HG02884 (cell line): ENCODE results near the gene HTR2A.
A peak's percentile ranks its signal among the peaks of the same experiment; 100 is the strongest.
"Not testable (repeated sequence)": the region's sequence is repeated elsewhere in the genome, so short reads cannot be mapped to it uniquely, and the experiment has no call there.

Experiments
- ATAC-seq: cut with Tn5 transposase; IDR thresholded peaks from one replicate; pipeline ENCODE4 v1.9.1; 2021; ENCODE audit warnings: mild to moderate bottlenecking, moderate library complexity; ENCODE audit not compliant: unreplicated experiment

HTR2A gene

GRCh38 chr13:46816371-46816770 is 80.5 kb downstream of the HTR2A start:
- no peak for ATAC-seq

- no peak for ATAC-seq
Observed at GRCh38 chr13:46812301-46812797, 84.5 kb downstream of the HTR2A start.

GRCh38 chr13:46810440-46810839 is 86.4 kb downstream of the HTR2A start:
- ATAC-seq, result no peak

- ATAC-seq, result not testable (repeated sequence)
Observed at GRCh38 chr13:46804921-46805320, 91.9 kb downstream of the HTR2A start.

DNA sequence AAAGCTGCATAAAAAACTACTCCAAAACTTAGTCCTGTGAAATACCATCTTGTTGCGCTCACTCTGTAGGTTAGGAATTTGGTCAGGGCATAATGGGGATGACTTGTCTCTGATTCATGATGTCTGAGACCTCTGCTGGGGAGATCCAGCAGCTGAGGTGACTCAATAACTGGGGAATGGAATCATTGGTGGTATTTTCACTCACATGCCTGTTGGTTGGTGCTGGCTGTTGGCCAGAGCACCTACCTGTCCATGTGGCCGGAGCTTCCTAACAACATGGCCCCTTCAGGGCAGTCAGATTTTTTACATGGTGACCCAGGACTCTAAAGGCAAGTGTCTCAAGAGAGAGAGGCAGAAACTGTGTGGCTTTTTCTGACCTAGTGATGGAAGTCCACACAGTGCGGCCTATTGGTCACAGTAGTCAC is 92.5 kb downstream of the HTR2A start:
- no peak for ATAC-seq

DNA sequence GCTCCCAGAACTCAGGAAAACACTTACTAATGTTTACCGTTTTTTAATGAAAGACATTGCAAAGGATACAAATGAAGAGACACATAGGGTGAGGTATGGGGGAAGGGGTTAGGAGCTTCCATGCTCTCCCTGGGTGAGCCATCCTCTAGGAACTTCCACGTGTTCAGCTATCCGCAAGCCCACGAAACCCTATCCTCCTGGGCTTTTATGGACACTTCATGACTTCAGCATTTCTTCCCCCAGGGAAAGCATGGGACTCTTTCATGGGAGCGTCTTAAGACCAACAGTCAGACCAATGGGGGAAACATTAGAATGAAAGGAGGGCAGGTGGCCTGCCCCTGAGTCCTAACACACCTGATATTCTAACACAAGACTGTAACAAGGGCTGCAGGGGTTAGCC is 93.3 kb downstream of the HTR2A start:
- no peak for ATAC-seq

GRCh38 chr13:46801858-46802257 is 95.0 kb downstream of the HTR2A start:
- ATAC-seq, result no peak

GRCh38 chr13:46799139-46799538 is 97.7 kb downstream of the HTR2A start:
- ATAC-seq, result no peak

DNA sequence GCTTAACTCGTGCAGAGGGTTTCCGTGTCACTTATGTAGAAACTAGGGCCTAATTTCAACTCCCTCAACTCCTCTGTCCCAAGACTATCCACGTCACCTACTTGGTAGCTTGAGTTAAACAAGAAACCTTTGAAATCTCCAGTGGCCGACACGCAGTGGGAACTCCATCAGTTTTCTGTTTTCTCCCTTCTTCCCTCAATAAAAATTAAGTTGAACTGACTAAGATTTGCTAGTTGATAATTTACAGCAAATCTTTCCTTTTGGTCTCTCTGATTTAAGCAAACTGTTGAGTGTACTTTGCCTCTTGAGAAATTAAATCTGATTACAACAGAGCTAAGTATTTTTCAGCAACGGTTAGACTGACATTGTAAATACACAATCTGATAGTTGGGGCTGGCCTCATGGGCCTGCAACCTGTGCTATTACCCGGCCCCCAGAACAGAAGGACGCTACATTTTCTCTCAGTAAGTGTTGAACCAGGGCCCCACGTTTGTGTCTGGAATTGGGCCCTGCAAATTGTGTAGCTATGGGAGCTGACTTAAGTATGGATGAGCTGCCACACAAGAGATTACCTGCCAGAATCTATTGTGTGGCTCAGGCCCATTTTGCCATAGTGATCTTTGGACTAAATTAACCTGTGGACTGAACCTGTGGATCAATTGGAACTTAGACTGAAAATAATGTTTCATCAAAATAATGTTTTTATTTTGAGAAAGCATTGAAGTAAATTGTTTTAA is 99.2 kb downstream of the HTR2A start:
- no peak for ATAC-seq

DNA sequence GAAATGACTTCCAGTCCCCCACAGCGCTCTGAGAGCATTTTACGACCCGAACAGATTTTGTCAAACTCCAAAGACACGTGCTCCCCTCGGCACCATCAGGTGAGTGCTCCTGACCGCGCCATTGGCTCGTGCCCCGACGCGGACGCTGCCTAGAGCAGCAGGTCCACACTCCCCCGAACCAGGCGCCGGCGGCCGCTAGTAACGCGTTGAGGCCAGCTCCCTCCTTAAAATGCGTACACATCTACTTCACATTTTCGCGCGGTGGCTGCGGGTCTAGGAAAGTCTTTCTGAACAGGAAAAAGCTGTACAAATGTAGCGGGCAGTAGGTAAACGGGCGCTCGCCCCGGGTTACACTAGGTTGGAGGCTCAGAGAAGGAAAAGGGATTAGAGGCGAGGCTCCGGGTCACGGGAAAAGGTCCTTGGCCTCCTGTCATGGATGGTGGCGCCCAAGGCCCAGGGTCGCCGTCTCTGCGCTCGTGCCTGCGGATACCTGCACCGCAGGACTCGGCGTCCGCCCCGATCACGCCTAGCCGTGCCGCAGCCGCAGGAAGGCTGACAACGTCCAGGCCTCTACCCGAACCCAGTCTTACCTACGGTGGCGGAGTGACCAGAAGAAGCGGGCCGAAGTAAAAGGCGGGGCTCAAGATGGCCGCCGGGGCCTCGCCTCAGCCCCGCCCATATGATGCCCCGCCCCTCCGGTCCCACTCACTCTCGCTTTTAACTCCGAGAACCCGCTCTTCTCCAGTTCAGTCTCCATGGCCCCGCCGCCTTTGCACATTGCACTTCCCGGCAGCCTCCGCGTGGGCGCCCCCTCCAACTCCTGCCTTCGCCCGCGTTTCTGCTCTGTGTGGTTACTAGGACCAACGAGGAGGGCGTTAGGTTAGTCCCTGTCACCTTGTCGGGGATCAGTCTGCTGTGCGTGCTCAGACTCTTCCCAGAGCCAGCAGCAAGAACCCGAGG is 100.1 kb downstream of the HTR2A start, which contains the start of gene ESD:
ESD (minus strand) TSS at position 647 of the 960 bp plus-strand sequence. CDS start 5,748 bp downstream, outside the sequence.
- ATAC-seq, result peak; percentile 88

DNA sequence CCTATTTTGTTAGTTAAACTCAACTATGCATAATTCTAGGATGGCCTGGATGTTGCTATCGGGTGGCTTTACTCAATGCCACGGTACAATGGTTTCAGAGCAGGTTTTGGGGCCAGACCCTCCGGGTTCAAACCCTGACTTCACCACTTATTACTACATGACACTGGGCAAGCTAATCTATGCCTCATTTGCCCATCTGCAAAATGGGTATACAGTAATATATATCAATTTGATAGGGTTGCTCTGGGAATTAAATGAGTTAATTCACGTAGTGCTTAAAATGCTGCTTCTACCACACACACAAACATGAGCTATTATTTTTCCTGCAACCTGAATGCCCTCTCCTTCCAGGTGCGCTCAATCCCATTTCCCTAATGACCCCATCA is 100.7 kb downstream of the HTR2A start:
- no peak for ATAC-seq

DNA sequence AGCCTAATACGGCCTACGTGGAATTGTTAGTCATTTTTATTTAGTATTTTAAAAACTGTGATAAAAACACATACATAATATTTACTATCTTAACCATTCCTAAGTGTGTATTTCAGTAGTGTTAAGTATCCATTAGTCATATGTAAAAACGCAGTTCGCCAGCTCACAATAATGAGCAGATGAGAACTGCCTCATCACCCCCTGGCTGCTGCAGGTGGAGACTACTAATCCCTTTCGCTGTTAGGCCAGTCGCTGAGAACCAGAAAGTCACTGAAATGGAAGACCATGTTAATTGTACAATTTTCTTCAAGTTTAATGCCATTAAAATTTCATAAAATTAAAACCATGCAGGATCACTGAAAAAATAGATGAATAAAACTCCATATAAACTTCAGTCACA is 101.5 kb downstream of the HTR2A start:
- ATAC-seq, result no peak

GRCh38 chr13:46783504-46783903 is 113.3 kb downstream of the HTR2A start:
- ATAC-seq, result no peak

- ATAC-seq, result no peak
Observed at GRCh38 chr13:46782691-46783090, 114.2 kb downstream of the HTR2A start.

GRCh38 chr13:46782066-46782465 is 114.8 kb downstream of the HTR2A start:
- no peak for ATAC-seq
